Naive B cell (primary cell): ENCODE data around the gene GREB1. TPM values are rescaled to one million over a fixed set of nuclear protein-coding genes. Genes with fewer than 3 reads are reported as not detected.
A peak's percentile ranks its signal among the peaks of the same experiment; 100 is the strongest.

Experiments used
- ATAC-seq, 2 donors: fragments of 150-1000 bp; cut with Tn5 transposase; 2 replicates each; pipeline ENCODE4 v1.10.0; 2021; ENCODE audit warnings: low read depth in 2 of 2, mild to moderate bottlenecking in 2 of 2, moderate library complexity in 2 of 2
- DNase-seq: peaks from one replicate; pipeline ENCODE4 v3.0.0; 2022
- H3K27ac Mint-ChIP-seq, 6 donors: one replicate each; pipeline ENCODE4 v1.8.0; 2020 to 2022; ENCODE audit warnings: mild to moderate bottlenecking in 6 of 6, mixed read lengths in 6 of 6, moderate library complexity in 5 of 6, inconsistent platforms in 2 of 6
- H3K27me3 Mint-ChIP-seq, 3 donors: one replicate each; pipeline ENCODE4 v1.8.0; 2021 to 2022; ENCODE audit warnings: mixed read lengths in 3 of 3, mild to moderate bottlenecking in 1 of 3
- H3K36me3 Mint-ChIP-seq, 2 donors: one replicate each; pipeline ENCODE4 v1.8.0; 2020 to 2022; ENCODE audit warnings: mixed read lengths in 2 of 2, inconsistent platforms in 1 of 2, mild to moderate bottlenecking in 1 of 2
- H3K4me1 Mint-ChIP-seq, 3 donors: one replicate each; pipeline ENCODE4 v1.8.0; 2020 to 2022; ENCODE audit warnings: mixed read lengths in 3 of 3, inconsistent platforms in 1 of 3, mild to moderate bottlenecking in 1 of 3, moderate library complexity in 1 of 3
- H3K4me3 Mint-ChIP-seq, 8 donors: one replicate each; pipeline ENCODE4 v1.8.0; 2020 to 2022; ENCODE audit warnings: mild to moderate bottlenecking in 8 of 8, mixed read lengths in 8 of 8, moderate library complexity in 8 of 8, inconsistent platforms in 2 of 8
- H3K9me3 Mint-ChIP-seq, 7 donors: one replicate each; pipeline ENCODE4 v1.8.0; 2020 to 2022; ENCODE audit warnings: mixed read lengths in 7 of 7, mild to moderate bottlenecking in 5 of 7, inconsistent platforms in 2 of 7, moderate library complexity in 1 of 7
- polyA plus RNA-seq, 6 donors: library from polyadenylated mRNA; unstranded; fragments of 300-500 nt; fragmentation: Illumina TruSeq; gene quantifications; one replicate each; pipeline ENCODE4 v1.2.3, GENCODE V29; 2021; ENCODE audit warnings: low read depth in 6 of 6

GREB1 gene
- polyA plus RNA-seq, 6 donors from 2014 or later, result not detected

DNA sequence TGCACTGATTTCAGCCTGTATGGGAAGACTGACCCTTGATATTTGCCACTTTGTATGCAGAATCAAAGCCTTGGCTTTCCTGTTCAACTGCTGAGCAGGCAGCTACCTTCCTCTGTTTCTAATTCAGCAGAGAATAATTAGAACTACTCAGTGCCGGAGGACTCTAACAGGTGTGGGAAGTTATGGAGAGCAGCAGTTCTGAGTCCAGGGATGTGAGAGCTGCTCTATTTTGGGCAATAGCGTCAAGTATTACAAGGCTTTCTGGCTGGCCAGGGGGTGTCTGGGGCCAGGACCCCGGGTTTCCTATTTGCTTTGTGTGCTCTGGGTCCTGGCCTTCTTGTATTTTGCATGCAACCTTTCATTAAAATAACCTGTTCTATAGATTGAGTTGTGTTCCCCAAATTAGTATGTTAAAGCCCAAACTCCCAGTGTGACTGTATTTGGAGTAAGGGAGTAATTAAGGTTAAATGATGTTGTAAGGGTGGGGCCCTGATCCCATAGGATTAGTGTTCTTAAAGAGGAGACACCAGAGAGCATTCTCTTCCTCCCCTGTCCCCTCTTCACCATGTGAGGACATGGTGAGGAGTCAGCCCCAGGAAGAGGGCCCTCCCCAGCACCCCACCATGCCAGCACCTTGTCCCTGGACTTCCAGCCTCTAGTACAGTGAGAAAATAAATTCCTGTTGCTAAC lies 141.7 kb downstream of the GREB1 start:
- no peak overlapping the region for H3K27ac Mint-ChIP-seq
- H3K9me3 Mint-ChIP-seq, result peaks cover 0 to 9% (median 4%) of the 10 kb centered on the region in 7 donors
- peaks cover 0 to 18% of the 10 kb centered on the region in 2 donors for H3K36me3 Mint-ChIP-seq
- peaks cover 9 to 20% (median 11%) of the 10 kb centered on the region in 3 donors for H3K4me1 Mint-ChIP-seq
- peak overlapping the region in 1 of 8 donors; percentile 16 for H3K4me3 Mint-ChIP-seq
- peaks cover 31 to 43% (median 32%) of the 10 kb centered on the region in 3 donors for H3K27me3 Mint-ChIP-seq
- ATAC-seq (no peak), DNase-seq (no peak)

DNA sequence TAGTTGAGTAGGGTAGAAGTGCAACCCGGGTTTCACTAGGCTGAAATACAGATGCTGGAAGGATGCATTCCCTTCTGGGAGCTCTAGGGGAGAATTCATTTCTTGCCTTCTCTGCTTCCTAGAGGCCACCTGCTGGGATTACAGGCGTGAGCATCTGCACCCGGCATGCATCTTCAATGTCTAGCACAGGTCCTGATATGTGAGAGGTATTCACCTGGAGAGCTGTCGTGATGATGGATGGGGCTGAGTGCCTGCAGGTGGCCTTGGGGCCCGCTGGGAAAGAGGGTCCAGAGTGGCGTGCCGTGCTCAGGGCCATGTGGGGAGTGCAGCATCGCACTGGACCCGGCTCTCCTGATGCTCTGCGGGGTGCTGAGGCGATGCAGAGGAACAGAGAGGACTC lies 142.8 kb downstream of the GREB1 start:
- DNase-seq (no peak), ATAC-seq (no peak)
- Mint-ChIP-seq H3K36me3 (peaks cover 0 to 18% of the 10 kb centered on the region in 2 donors), H3K4me1 (peaks cover 9 to 20% (median 11%) of the 10 kb centered on the region in 3 donors), H3K4me3 (no peak overlapping the region), H3K27me3 (peaks cover 35 to 41% (median 38%) of the 10 kb centered on the region in 3 donors), H3K9me3 (peaks cover 0 to 9% (median 4%) of the 10 kb centered on the region in 7 donors), H3K27ac (no peak overlapping the region)

DNA sequence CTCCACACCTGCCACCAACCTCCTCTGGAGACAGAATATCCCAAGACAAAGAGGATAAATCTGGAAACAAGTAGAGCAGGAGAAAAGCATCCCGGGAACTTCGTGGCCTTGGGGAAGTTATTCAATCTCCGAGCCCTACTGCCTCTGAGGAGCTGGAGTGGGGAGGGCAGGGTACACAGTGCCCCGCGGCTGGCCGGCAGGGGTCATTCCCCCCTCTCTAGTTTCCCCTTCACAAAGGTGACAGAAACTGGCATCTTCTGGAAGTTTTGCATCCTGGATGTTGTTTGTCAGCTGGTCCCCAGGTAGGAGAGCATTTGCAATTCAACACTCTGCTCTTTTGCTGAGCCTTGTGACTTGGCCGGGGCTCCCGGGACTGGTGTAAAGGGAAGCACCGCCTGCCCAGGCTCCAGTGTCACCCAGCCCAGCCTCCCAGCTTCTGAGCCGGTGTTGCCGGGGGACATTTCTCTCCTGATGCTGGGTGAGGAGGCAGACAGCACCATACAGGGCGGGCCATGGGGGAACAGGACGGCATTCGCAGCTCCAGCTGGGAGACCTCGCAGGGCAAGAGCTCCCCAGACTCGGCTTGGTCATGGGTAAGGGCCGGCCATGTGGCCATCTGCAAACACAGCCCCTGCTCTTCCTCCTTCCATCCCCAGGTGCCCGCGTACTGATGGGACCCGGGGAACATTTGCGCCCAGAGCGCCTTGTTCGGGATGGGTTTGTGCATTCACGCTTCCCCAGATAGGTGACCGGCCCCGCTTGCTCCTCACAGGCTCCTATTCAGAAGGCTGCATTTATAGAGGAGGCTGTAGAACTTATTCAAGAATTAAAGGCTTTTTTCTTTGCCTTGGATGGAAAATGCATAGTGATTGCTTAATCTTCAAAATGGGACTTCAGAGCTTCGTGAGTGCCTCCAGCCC lies 143.6 kb downstream of the GREB1 start:
- Mint-ChIP-seq H3K36me3 (peaks cover 0 to 18% of the 10 kb centered on the region in 2 donors), H3K27me3 (peaks cover 35 to 48% (median 43%) of the 10 kb centered on the region in 3 donors), H3K4me1 (peaks cover 13 to 20% (median 14%) of the 10 kb centered on the region in 3 donors), H3K4me3 (no peak overlapping the region), H3K9me3 (peaks cover 0 to 9% (median 4%) of the 10 kb centered on the region in 7 donors), H3K27ac (no peak overlapping the region)
- DNase-seq, result no peak
- ATAC-seq, result no peak

DNA sequence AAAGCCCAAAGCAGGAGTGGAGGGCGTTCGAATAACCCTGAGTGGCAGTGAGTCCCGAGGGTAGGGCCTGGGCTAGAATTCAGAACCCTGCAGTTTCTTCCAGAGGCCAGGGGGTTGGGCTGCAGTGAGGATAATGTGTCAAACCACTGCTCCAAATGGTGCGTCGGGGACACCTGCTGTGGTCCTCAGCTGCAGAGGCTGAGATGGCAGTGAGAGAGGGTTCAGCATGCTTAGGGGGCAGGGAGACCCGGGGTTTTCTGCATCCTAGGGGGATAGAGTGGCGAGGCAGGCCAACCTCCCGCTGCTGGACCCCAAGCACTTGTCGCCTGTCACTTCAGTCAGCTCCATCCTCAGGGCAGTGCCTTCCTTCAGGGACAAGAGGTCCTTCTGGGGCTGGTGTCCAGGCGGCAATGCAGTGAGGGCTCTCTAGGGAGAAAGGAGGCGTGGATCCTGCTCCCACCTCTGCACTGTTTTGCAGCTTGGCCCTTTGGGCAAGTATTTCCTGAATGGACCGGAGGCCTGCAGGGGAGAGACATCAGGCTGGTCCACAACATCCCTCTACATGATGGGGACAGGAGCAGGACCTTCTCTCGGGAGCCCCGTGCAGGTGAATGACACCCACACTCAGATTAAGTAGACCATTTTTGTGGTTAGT lies 144.6 kb downstream of the GREB1 start:
- DNase-seq, result no peak
- H3K4me1 Mint-ChIP-seq, result peaks cover 8 to 12% (median 8%) of the 10 kb centered on the region in 3 donors
- no peak overlapping the region for H3K27ac Mint-ChIP-seq
- H3K9me3 Mint-ChIP-seq, result peaks cover 0 to 9% (median 4%) of the 10 kb centered on the region in 7 donors
- no peak overlapping the region for H3K4me3 Mint-ChIP-seq
- peaks cover 37 to 57% (median 51%) of the 10 kb centered on the region in 3 donors for H3K27me3 Mint-ChIP-seq
- no peak for ATAC-seq
- H3K36me3 Mint-ChIP-seq, result peaks cover 0 to 18% of the 10 kb centered on the region in 2 donors

DNA sequence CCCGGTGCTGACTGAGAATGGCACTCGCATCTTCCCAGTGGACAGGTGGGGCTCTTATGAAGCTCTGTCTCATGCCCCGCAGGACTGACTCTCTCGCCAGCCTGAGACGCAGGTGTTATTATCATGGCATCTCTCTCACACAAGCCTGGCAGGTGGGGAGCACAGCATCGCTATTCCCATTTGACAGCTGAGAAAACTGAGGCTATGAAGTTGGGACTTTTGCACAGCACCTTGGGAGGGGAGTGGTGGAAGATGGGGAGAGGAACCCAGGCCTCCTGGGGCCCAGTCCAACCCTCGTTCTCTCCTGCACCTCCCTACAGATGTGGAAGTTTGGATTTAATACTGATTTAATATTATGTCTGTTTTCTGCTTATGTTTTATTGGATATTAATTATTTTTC lies 145.2 kb downstream of the GREB1 start:
- no peak overlapping the region for H3K4me3 Mint-ChIP-seq
- peaks cover 0 to 18% of the 10 kb centered on the region in 2 donors for H3K36me3 Mint-ChIP-seq
- peaks cover 0 to 9% (median 4%) of the 10 kb centered on the region in 7 donors for H3K9me3 Mint-ChIP-seq
- no peak overlapping the region for H3K27ac Mint-ChIP-seq
- H3K27me3 Mint-ChIP-seq, result peaks cover 37 to 60% (median 53%) of the 10 kb centered on the region in 3 donors
- peaks cover 8 to 9% (median 8%) of the 10 kb centered on the region in 3 donors for H3K4me1 Mint-ChIP-seq
- DNase-seq (no peak), ATAC-seq (no peak)

DNA sequence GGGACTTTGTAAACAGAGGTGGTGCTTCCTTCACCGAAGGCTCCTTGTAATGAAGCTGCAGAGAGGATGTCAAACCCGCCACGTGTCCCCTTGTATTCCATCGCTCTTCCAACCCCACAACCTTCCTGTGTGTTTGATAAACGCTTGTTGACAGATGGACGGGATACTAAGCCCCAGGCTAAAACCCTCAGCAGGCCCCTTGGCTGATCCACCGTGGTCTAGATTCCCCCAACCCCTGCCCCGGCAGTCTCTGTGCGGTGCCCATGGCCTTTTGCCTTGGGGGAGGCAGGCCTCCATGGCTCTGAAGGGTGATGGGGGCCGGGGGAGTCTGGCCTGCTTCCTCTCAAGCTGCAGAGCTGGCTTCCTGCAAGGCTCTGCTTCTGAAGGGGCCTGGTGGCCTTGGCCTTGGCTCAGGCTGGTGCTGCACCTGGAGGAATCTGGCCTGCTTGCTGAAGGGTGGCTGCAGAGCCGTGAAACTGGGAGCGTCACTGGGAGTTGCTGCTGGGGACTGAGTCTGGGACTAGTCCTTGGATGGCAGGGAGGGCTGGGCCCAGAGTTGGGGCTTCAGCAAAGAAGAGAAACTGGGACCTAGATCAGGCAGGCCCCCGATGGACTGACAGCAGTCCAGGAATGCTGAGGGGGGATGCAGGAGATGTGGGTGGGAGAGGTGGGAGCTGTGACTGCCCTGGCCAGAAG lies 145.8 kb downstream of the GREB1 start:
- Mint-ChIP-seq H3K27me3 (peaks cover 37 to 62% (median 55%) of the 10 kb centered on the region in 3 donors), H3K4me1 (peaks cover 4 to 8% (median 8%) of the 10 kb centered on the region in 3 donors), H3K4me3 (no peak overlapping the region), H3K9me3 (peaks cover 0 to 9% (median 4%) of the 10 kb centered on the region in 7 donors), H3K36me3 (peaks cover 0 to 20% of the 10 kb centered on the region in 2 donors), H3K27ac (peak overlapping the region in 1 of 6 donors; percentile 47)
- DNase-seq (no peak), ATAC-seq (no peak)

DNA sequence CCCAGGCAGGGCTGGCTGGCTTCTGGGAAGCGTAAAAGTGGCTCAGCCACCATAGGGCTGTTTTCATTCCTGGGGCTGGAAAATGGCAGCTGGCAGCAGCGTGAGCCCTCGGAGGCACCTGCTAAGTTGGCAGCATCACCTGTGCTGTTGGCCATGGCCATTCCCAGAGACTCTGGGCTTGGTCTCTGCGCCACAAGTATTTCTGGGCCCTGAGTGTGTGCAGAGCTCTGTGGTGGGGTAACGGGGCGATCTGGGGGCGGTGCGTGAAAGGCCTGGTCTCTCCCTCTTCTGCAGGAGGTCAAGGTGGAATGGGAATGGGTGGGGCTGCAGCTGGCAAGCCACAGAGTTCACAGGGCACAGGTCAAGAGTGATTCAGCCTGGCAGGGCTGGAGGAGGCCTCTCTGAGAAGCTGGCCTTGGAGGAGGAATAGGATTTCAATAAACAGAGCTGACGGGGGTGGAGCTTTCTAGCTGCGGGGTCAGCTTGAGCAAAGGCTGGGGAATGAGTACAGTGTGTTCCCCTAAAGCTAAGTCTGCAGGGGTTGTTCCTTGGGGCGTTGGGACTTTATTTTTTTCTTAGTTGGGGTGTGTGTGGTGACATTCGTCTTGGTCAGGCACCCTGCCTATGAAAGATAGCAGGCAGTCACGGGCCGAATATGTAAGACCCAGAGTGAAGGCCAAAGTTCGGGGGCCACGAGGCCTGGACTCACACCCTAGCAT lies 146.5 kb downstream of the GREB1 start:
- no peak overlapping the region for H3K27ac Mint-ChIP-seq
- ATAC-seq, result no peak
- no peak overlapping the region for H3K4me3 Mint-ChIP-seq
- peaks cover 34 to 68% (median 55%) of the 10 kb centered on the region in 3 donors for H3K27me3 Mint-ChIP-seq
- H3K4me1 Mint-ChIP-seq, result peaks cover 4 to 12% (median 8%) of the 10 kb centered on the region in 3 donors
- H3K9me3 Mint-ChIP-seq, result peaks cover 0 to 9% (median 4%) of the 10 kb centered on the region in 7 donors
- DNase-seq, result no peak
- peaks cover 0 to 23% of the 10 kb centered on the region in 2 donors for H3K36me3 Mint-ChIP-seq

DNA sequence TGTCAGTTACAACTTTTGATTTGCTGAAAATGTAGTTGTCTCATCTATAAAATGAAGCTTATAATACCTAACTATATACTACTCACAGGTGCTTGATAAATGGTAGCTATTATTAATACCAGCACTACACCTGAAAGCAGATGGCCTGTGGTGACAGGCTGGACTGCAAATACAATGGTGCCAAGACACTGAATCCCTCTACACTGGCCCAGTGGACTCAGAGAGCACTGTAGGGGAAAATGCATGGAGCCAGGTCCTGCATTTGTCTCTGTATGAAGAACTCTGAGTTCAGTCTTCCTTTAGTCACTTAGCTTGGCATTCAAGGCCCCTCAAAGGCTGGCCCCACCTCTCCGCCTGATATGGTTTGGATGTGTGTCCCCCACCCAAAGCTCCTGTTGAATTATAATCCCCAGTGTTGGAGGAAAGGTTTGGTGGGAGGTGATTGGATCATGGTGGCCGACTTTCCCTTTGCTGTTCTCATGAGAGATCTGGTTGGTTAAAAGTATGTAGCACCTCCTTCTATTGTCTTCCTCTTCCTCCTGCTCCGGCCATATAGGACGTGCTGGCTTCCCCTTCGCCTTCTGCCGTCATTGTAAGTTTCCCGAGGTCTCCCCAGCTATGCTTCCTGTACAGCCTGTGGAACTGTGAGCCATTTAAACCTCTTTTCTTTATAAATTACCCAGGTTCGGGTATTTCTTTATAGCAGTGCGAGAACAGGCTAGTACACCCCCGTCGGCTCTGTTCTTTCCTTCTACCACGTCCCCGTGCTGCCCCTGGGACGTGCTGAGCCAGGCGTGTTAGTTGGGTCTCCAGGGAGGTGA lies 147.3 kb downstream of the GREB1 start:
- Mint-ChIP-seq H3K9me3 (peaks cover 0 to 2% (median under 1%) of the 10 kb centered on the region in 7 donors), H3K27ac (no peak overlapping the region)
- ATAC-seq, result no peak

DNA sequence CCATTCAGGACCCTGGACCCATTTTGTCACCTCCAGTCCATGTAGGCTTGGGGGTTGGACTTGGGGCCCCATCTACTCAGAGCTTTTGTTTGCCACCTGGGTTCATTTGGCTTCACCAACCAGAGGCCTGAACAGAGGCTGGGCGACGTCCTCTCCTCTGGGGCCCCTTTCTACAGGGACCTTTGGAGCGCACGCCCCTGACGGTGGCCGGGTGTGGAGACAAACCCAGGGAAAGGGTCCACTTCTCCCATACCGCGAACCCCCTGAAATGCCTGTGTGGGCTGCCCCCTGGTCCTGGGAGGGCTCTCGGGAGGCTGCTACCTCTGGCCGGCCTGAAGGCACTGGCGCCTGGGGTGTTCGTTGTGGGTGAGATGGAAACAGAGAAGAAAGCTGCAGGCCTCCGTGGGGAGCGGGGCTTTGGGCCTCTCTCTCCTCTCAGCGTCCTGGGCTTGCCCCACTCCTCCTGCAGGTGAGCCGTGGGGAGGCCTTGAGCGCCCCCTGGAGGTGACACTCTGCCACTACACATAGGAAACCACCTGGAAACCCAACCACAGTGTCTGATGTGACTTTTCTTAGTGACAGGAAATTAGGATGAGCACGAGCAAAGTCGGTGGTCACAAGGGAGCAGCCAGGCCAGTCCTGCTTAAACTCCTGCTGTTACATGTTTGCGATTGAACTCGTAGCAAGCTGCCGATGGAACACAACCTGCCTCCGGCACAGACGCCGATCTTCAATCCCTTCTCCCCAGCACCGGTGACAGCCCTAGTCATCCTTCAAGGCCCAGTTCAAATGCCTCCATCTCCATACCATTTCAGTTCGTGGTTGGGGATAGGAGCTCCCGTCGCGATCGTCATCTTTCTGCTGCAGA lies 148.1 kb downstream of the GREB1 start:
- H3K27ac Mint-ChIP-seq, result peak overlapping the region in 1 of 6 donors; percentile 22
- no peaks in the 10 kb centered on the region for H3K9me3 Mint-ChIP-seq
- no peak overlapping the region for H3K4me3 Mint-ChIP-seq
- ATAC-seq (peak; percentile 51 to 60), DNase-seq (peak; percentile 38)
- peaks cover 32 to 65% (median 51%) of the 10 kb centered on the region in 3 donors for H3K27me3 Mint-ChIP-seq
- H3K4me1 Mint-ChIP-seq, result peaks cover 4 to 12% (median 8%) of the 10 kb centered on the region in 3 donors
- H3K36me3 Mint-ChIP-seq, result peaks cover 0 to 8% of the 10 kb centered on the region in 2 donors

More for the DNA sequence above, 147.3 kb downstream of the GREB1 start:
- peaks cover 0 to 15% of the 10 kb centered on the region in 2 donors for H3K36me3 Mint-ChIP-seq
- H3K4me1 Mint-ChIP-seq, result peaks cover 4 to 12% (median 8%) of the 10 kb centered on the region in 3 donors
- H3K27me3 Mint-ChIP-seq, result peaks cover 37 to 69% (median 55%) of the 10 kb centered on the region in 3 donors
- no peak for DNase-seq
- H3K4me3 Mint-ChIP-seq, result peak overlapping the region in 2 of 8 donors; percentile 55 to 72

DNA sequence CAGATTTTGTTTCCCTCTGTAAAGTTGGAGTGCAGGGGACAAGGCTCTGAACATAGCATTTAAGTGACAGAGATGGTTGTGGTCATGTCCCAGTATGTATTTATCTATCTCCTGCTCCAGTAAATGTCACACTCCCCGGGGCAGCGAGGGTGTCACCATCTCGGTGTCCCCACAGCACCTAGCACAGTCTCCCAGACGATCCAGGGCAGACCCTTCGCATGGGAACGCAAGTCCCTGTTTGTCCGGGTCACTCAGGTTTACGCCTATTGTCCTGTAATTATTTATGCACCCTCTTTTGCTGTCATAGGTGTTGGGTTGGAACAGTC lies 148.7 kb downstream of the GREB1 start:
- Mint-ChIP-seq H3K4me1 (peaks cover 4 to 12% (median 8%) of the 10 kb centered on the region in 3 donors), H3K27me3 (peaks cover 30 to 60% (median 57%) of the 10 kb centered on the region in 3 donors), H3K36me3 (peaks cover 0 to 8% of the 10 kb centered on the region in 2 donors), H3K27ac (no peak overlapping the region), H3K4me3 (no peak overlapping the region), H3K9me3 (no peaks in the 10 kb centered on the region)
- ATAC-seq (no peak), DNase-seq (no peak)

DNA sequence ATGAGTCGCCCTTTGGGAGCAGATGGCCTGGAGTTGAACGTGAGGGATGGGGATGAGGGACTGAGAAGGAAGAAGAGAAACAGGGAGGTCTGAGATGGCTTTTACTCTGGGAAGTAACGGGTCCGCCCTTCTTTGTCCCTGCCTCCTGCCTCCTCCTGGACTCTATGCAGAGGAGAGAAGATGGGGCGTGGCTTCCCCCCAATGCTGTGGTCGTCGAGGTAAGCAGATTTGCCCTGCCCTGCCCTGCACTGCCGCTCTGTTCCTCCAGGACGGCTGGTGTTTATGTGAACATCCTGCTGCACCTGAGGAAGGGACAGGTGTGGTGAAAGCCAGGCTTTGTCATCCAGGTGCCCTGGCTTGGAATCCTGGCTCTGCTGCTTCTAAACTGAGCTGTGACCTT lies 149.6 kb downstream of the GREB1 start:
- Mint-ChIP-seq H3K27ac (peak overlapping the region in 1 of 6 donors; percentile 8), H3K27me3 (peaks cover 34 to 64% (median 56%) of the 10 kb centered on the region in 3 donors), H3K4me3 (no peak overlapping the region), H3K9me3 (no peaks in the 10 kb centered on the region), H3K36me3 (peaks cover 0 to 8% of the 10 kb centered on the region in 2 donors), H3K4me1 (peaks cover 10 to 17% (median 14%) of the 10 kb centered on the region in 3 donors)
- ATAC-seq, result no peak
- DNase-seq, result no peak
